Activated B cell treated with CpG ODN at 0.5 μM for 24 hours (primary cell): ENCODE measurements around the gene CDC42SE2. TPM values are rescaled to one million over a fixed set of nuclear protein-coding genes. Genes with fewer than 3 reads are reported as not detected.
A peak's percentile ranks its signal among the peaks of the same experiment; 100 is the strongest.

Source experiments
- ATAC-seq: fragments of 200-7000 bp; cut with Tn5 transposase; one replicate; pipeline ENCODE4 v1.10.0; 2021; ENCODE audit warnings: low read depth, mild to moderate bottlenecking, moderate library complexity
- CTCF ChIA-PET: fragments of 350-600 bp; sonication (Branson Sonifier 250); formaldehyde crosslinking; loops from one replicate; lab custom pipeline; 2021; ENCODE audit warnings: antibody characterized with exemption; lab: Charles Lee
- POLR2A ChIA-PET: fragments of 350-600 bp; sonication (Branson Sonifier 250); formaldehyde crosslinking; loops from one replicate; lab custom pipeline; 2021; ENCODE audit warnings: antibody characterized with exemption; lab: Charles Lee
- DNase-seq: peaks from one replicate; pipeline ENCODE4 v3.0.0; 2022
- H3K27ac Mint-ChIP-seq: one replicate; pipeline ENCODE4 v1.8.0; 2020; ENCODE audit warnings: mixed read lengths
- H3K27me3 Mint-ChIP-seq: one replicate; pipeline ENCODE4 v1.8.0; 2021; ENCODE audit warnings: mixed read lengths
- H3K36me3 Mint-ChIP-seq: one replicate; pipeline ENCODE4 v1.8.0; 2021; ENCODE audit warnings: low read depth, mixed read lengths
- H3K4me1 Mint-ChIP-seq: one replicate; pipeline ENCODE4 v1.8.0; 2021; ENCODE audit warnings: mixed read lengths
- H3K4me3 Mint-ChIP-seq: one replicate; pipeline ENCODE4 v1.8.0; 2020; ENCODE audit warnings: mild to moderate bottlenecking, mixed read lengths
- H3K9me3 Mint-ChIP-seq: one replicate; pipeline ENCODE4 v1.8.0; 2020; ENCODE audit warnings: mixed read lengths
- intact Hi-C: fragments of 100-400 bp; cut with micrococcal nuclease; formaldehyde crosslinking; loops from one replicate; pipeline ENCODE4 v1.15.1; 2024
- total RNA-seq: library from RNA; stranded (reverse); gene quantifications from 2 replicates; pipeline ENCODE4 v1.2.3, GENCODE V29; 2022
- TF ChIP-seq, protein P1 (sequence below): fragments of 200-600 bp; IDR thresholded peaks from one replicate; pipeline ENCODE4 v1.8.0; 2022; ENCODE audit warnings: antibody characterized with exemption, mild to moderate bottlenecking

Gene CDC42SE2
- total RNA-seq, 1 donor from 2014 or later = 122 TPM

- intact Hi-C loops = no loop called here
- ATAC-seq (no peak), DNase-seq (no peak)
- Mint-ChIP-seq H3K4me1 (peaks cover 39% of the 10 kb centered on the region), H3K4me3 (no peak overlapping the region), H3K36me3 (peaks cover 42% of the 10 kb centered on the region), H3K27ac (no peak overlapping the region), H3K9me3 (no peaks in the 10 kb centered on the region), H3K27me3 (no peaks in the 10 kb centered on the region)
- ChIA-PET POLR2A (interaction anchor here (0.7 to 6.1 kb wide), 4 partner anchors 11 to 63 kb away, joined by 4 to 71 read pairs (median 4); partner anchors contain the start of gene CDC42SE2), CTCF (no interaction called here)
- TF ChIP-seq, protein P1, sequence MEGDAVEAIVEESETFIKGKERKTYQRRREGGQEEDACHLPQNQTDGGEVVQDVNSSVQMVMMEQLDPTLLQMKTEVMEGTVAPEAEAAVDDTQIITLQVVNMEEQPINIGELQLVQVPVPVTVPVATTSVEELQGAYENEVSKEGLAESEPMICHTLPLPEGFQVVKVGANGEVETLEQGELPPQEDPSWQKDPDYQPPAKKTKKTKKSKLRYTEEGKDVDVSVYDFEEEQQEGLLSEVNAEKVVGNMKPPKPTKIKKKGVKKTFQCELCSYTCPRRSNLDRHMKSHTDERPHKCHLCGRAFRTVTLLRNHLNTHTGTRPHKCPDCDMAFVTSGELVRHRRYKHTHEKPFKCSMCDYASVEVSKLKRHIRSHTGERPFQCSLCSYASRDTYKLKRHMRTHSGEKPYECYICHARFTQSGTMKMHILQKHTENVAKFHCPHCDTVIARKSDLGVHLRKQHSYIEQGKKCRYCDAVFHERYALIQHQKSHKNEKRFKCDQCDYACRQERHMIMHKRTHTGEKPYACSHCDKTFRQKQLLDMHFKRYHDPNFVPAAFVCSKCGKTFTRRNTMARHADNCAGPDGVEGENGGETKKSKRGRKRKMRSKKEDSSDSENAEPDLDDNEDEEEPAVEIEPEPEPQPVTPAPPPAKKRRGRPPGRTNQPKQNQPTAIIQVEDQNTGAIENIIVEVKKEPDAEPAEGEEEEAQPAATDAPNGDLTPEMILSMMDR = no peak
These were observed 43.3 kb upstream of the CDC42SE2 start for GRCh38 chr5:131220566-131220965.

DNA sequence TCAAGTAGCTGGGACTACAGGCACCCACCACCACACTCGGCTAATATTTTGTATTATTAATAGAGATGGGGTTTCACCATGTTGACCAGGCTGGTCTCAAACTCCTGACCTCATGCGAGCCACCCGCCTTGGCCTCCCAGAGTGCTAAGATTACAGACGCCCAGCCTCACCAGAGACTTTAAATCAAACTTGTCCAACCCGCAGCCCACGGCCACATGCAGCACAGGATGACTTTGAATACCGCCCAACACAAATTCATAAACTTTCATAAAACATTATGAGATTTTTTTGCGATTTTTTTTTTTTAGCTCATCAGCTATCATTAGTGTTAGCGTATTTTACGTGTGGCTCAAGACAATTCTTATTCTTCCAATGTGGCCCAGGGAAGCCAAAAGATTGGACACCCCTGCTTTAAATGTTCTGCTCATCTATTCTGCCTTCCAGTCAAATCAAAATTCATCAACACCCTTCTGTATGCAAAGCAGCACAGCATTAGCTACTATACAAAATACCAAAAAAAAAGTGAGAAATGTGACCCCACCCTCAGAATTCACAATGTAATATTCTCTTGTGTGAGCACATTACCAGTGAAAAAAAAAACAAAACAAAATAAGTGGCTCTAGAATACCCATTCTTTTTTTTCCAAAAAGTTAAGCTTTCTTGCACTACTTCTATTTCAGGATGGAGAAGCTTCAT is 42.7 kb upstream of the CDC42SE2 start:
- CTCF ChIA-PET = interaction anchor here (1.2 kb wide), 1 partner anchor 161 kb away, joined by 3 read pairs; no protein-coding TSS in a partner anchor
- peaks cover 42% of the 10 kb centered on the region for H3K36me3 Mint-ChIP-seq
- POLR2A ChIA-PET = interaction anchor here (0.6 to 6.1 kb wide), 7 partner anchors 8 to 64 kb away, joined by 4 to 71 read pairs (median 4); partner anchors contain the start of gene CDC42SE2
- intact Hi-C loops = no loop called here
- H3K9me3 Mint-ChIP-seq = no peaks in the 10 kb centered on the region
- H3K27me3 Mint-ChIP-seq = no peaks in the 10 kb centered on the region
- H3K27ac Mint-ChIP-seq = peak overlapping the region; percentile 19
- TF ChIP-seq, protein P1 = no peak
- no peak overlapping the region for H3K4me3 Mint-ChIP-seq
- DNase-seq (no peak), ATAC-seq (no peak)
- H3K4me1 Mint-ChIP-seq = peaks cover 39% of the 10 kb centered on the region

GRCh38 chr5:131221888-131222287 is 42.0 kb upstream of the CDC42SE2 start:
- Mint-ChIP-seq H3K36me3 (peaks cover 37% of the 10 kb centered on the region), H3K9me3 (no peaks in the 10 kb centered on the region), H3K27me3 (no peaks in the 10 kb centered on the region), H3K27ac (peak overlapping the region; percentile 24), H3K4me3 (no peak overlapping the region), H3K4me1 (peaks cover 36% of the 10 kb centered on the region)
- intact Hi-C loops = no loop called here
- CTCF ChIA-PET = interaction anchor here (1.2 kb wide), 1 partner anchor 160 kb away, joined by 3 read pairs; no protein-coding TSS in a partner anchor
- POLR2A ChIA-PET = interaction anchor here (0.6 to 6.1 kb wide), 5 partner anchors 9 to 59 kb away, joined by 3 to 71 read pairs (median 4); partner anchors contain the start of gene CDC42SE2
- ATAC-seq (no peak), DNase-seq (no peak)
- TF ChIP-seq, protein P1 = no peak

DNA sequence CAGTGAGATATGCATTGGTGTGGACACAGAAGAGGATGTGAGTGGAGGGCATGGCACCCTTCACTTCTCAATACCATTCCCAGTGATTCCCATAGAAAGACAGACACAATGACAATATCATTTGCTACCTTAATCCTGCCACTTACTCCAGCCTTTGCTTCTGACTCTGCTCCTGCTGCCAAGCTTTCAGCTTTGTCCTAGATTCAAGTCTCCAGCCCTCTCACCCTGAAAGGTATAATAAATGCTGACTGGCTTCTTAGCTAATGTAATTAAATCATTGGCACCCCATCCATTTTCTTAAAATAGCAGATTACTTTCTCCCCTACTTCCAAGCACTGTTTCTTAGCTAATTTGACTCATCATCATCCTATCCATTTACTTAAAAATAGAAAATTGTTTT is 41.1 kb upstream of the CDC42SE2 start:
- Mint-ChIP-seq H3K4me3 (no peak overlapping the region), H3K4me1 (peaks cover 31% of the 10 kb centered on the region), H3K9me3 (no peaks in the 10 kb centered on the region), H3K36me3 (peaks cover 30% of the 10 kb centered on the region), H3K27me3 (no peaks in the 10 kb centered on the region), H3K27ac (no peak overlapping the region)
- ATAC-seq = no peak
- POLR2A ChIA-PET = interaction anchor here (0.9 to 6.1 kb wide), 4 partner anchors 8 to 42 kb away, joined by 3 to 71 read pairs (median 10); partner anchors contain the start of gene CDC42SE2
- TF ChIP-seq, protein P1 = no peak
- DNase-seq = no peak
- CTCF ChIA-PET = interaction anchor here (1.0 to 1.2 kb wide), 2 partner anchors 40 to 159 kb away, joined by 3 read pairs; no protein-coding TSS in a partner anchor
- intact Hi-C loops = no loop called here
